ENCODE measurements around the gene APRT. TPM values are rescaled to one million over a fixed set of nuclear protein-coding genes. Genes with fewer than 3 reads are reported as not detected.
A peak's percentile ranks its signal among the peaks of the same experiment; 100 is the strongest.
"Not testable (repeated sequence)": the region's sequence is repeated elsewhere in the genome, so short reads cannot be mapped to it uniquely, and the experiment has no call there.

Gene APRT
- total RNA-seq, 2 donors from 2014 or later = 116 to 139 TPM

GRCh38 chr16:88792078-88792550, 19.6 kb downstream of the APRT start:
- Mint-ChIP-seq H3K9me3 (no peaks in the 10 kb centered on the region), H3K4me3 (peak overlapping the region in 1 of 2 donors; percentile 45), H3K36me3 (ENCODE audit: insufficient read depth in 2 of 2) (no peaks in the 10 kb centered on the region), H3K4me1 (ENCODE audit: low read depth) (peaks cover 40% of the 10 kb centered on the region), H3K27me3 (ENCODE audit: low read depth) (no peaks in the 10 kb centered on the region), H3K27ac (no peak overlapping the region)
- DNase-seq (no peak), ATAC-seq (replicated peaks in 1 of 2) (peak; percentile 6 to 22)

DNA sequence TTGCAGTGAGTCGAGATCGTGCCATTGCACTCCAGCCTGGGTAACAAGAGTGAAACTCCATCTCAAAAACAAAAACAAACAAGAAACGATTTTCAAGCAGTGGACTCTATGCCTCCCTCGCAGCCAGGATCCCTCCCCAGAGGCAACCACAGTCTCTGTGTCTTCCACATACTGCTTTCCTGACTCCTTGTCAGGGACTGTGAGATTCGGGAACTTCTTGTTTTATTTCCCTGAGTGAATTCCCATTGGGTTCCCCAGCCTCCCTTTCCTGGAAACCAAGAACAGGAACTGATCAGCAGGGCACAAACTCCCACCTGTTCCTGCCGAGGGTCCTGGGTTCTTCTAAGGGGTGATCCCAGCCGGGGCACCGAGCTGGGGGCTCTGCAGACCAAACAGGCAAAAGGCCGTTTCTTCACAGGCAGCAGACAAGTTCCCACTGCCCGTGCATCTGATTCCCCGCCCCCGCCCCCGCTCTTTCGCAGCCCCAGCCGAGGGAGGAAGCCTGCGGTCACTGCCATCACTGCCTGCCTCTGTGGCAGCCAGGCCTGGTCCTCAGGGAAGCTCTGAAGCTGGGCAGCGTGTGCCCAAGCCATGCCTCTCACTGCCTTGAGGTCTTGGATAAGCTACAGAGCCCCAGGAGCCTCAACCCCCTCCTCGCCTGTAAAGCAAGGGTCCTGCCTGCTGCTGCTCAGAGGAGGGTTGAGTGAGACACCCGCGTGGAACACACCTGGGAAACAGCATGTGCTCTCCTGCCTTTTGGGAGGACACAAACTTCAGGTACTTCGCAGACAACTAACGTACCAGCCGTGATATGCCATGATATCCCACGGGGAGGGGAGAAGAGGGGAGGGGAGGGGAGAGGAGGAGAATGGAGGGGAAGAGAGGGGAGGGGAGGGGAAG, 21.2 kb downstream of the APRT start:
- ATAC-seq (replicated peaks in 1 of 2) (peak; percentile 82 to 88), DNase-seq (peak; percentile 64 to 69)
- no peaks in the 10 kb centered on the region for H3K27me3 Mint-ChIP-seq (ENCODE audit: low read depth)
- H3K27ac Mint-ChIP-seq = peak overlapping the region; percentile 63
- no peaks in the 10 kb centered on the region for H3K9me3 Mint-ChIP-seq
- peaks cover 40% of the 10 kb centered on the region for H3K4me1 Mint-ChIP-seq (ENCODE audit: low read depth)
- H3K36me3 Mint-ChIP-seq (ENCODE audit: insufficient read depth in 2 of 2) = no peaks in the 10 kb centered on the region
- H3K4me3 Mint-ChIP-seq = peak overlapping the region; percentile 76 to 78

DNA sequence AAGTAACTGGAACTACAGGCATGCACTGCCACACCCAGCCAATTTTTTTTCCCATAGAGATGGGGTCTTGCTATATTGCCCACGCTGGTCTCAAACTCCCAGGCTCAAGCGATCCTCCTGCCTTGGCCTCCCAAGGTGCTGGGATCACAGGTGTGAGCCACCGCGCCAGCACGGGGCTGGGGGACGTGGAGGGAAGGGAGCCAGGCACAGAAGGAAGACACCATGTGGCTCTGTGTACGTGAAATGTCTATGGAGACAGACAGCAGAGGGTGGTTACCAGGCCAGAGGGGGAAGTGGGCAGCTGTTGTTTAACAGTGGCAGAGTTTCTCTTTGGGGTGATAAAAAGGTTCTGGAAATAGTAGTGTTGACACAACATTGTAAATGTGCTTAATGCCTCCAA, 22.1 kb downstream of the APRT start:
- DNase-seq (no peak), ATAC-seq (replicated peaks in 1 of 2) (no peak)
- H3K36me3 Mint-ChIP-seq (ENCODE audit: insufficient read depth in 2 of 2) = no peaks in the 10 kb centered on the region
- no peaks in the 10 kb centered on the region for H3K9me3 Mint-ChIP-seq
- H3K27ac Mint-ChIP-seq = no peak overlapping the region
- peak overlapping the region in 1 of 2 donors; percentile 76 for H3K4me3 Mint-ChIP-seq
- peaks cover 33% of the 10 kb centered on the region for H3K4me1 Mint-ChIP-seq (ENCODE audit: low read depth)
- no peaks in the 10 kb centered on the region for H3K27me3 Mint-ChIP-seq (ENCODE audit: low read depth)

DNA sequence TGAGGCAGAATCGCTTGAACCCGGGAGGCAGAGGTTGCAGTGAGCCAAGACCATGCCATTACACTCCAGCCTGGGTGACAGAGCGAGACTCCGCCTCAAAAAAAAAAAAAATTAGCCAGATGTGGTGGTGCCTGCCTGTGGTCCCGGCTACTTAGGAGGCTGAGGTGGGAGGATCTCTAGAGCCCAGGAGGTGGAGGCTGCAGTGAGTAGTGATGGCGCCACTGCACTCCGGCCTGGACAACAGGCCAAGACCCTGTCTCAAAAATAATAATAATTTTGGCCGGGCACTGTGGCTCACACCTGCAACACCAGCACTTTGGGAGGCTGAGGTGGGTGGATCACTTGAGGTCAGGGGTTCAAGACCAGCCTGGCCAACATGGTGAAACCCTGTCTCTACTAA, 23.0 kb downstream of the APRT start:
- H3K4me1 Mint-ChIP-seq (ENCODE audit: low read depth) = peaks cover 32% of the 10 kb centered on the region
- H3K36me3 Mint-ChIP-seq (ENCODE audit: insufficient read depth in 2 of 2); H3K27me3 Mint-ChIP-seq (ENCODE audit: low read depth); H3K4me3 Mint-ChIP-seq; ATAC-seq (replicated peaks in 1 of 2); DNase-seq; H3K9me3 Mint-ChIP-seq; H3K27ac Mint-ChIP-seq: not testable (repeated sequence)

DNA sequence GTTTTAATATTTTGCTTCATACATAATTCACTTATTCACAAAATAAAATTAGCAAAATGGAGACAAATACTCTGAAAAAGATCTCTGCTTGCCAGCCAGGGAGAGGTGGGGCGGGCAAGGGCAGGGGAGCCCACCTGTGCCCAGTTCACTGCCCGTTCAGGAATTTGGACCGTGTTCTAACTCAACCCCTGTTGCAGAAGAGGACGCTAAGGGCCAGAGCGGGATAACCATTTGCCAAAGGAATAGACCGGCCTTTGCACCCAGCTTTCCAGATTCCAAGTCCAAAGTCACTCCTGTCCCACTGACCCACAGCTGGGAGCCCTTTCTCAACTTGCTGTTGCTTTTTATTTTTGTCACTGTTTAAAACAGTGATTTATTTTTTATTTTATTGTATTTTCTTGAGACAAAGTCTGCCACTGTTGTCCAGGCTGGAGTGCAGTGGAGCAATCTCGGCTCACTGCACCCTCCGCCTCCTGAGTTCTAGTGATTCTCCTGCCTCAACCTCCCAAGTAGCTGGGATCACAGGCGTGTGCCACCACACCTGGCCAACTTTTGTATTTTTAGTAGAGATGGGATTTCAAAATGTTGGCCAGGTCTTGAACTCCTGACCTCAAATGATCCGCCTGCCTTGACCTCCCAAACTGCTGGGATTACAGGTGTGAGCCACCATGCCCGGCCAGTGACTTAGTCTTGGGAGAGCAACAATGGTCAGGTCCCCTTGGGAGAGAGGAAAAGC, 24.0 kb downstream of the APRT start:
- H3K4me1 Mint-ChIP-seq (ENCODE audit: low read depth) = peaks cover 40% of the 10 kb centered on the region
- no peaks in the 10 kb centered on the region for H3K27me3 Mint-ChIP-seq (ENCODE audit: low read depth)
- no peaks in the 10 kb centered on the region for H3K36me3 Mint-ChIP-seq (ENCODE audit: insufficient read depth in 2 of 2)
- DNase-seq (no peak), ATAC-seq (replicated peaks in 1 of 2) (no peak)
- H3K27ac Mint-ChIP-seq = no peak overlapping the region
- H3K4me3 Mint-ChIP-seq = no peak overlapping the region
- H3K9me3 Mint-ChIP-seq = no peaks in the 10 kb centered on the region

DNA sequence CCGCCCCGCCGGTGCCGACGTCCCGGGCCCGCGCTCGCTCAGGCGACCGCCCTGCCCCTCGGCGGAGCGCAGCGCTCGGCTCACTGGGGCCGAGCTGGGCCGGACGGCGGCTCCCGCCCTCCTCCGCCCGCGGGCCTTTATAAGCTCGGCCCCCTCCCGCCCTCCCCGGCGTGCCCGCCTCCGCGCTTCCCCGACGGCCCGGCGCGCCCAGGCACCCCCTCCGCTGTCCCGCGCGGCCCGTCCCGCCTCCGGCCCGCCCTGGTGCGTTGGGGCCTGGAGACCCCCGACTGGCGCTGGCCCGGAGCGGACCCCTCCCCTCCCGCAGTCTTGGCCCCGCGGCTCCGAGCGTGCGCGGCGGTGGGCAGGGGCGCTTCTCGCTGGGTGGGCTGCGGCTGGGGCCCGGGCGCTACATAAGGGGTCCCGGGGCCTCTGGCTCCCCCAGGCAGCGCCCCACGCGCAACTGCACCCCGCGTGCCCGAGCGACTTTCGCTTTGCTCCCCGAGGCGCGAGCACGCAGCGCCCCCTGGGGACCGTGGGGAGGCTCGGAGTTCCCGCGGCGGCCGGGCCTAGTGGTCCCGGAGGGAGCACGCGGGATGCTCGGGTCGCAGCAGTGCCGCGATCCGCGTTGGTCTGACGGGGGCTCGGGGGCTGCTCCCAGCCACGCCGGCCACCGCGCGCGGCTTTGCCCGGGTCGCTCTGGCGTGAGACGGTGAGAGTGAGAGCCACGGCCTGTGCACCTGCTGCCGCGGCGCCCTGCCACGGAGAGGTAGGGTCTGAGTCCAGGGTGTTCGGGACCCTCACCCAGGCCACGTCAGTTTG, 26.4 kb downstream of the APRT start, which contains the start of gene PIEZO1:
Gene PIEZO1, minus strand, starts transcription at position 115 of the 819 bp plus-strand sequence. CDS start 256 bp downstream, outside the sequence.
- ATAC-seq (replicated peaks in 1 of 2) (peak; percentile 20 to 25), DNase-seq (peak; percentile 79 to 88)
- Mint-ChIP-seq H3K27ac (peak within 1 kb of the TSS; percentile 63), H3K27me3 (ENCODE audit: low read depth) (no peaks in the 10 kb centered on the region), H3K4me1 (ENCODE audit: low read depth) (peaks cover 45% of the 10 kb centered on the region), H3K36me3 (ENCODE audit: insufficient read depth in 2 of 2) (no peaks in the 10 kb centered on the region), H3K9me3 (no peaks in the 10 kb centered on the region), H3K4me3 (peak within 1 kb of the TSS; percentile 77 to 80)

DNA sequence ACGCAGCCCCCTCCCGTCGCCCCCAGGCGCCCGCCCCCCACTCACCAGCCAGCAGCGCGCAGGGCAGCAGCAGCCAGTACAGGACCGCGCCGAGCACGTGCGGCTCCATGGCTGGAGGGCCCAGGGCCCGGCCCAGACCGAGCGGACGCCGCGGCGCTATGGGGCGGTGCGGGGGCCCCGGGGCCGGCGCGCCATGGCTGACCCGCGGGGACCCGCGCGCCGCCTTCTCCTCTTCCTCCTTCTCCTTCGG, 26.9 kb downstream of the APRT start:
- ATAC-seq (replicated peaks in 1 of 2) = peak; percentile 6
- no peak overlapping the region for H3K4me3 Mint-ChIP-seq

GRCh38 chr16:88784074-88784855, 27.5 kb downstream of the APRT start:
- Mint-ChIP-seq H3K9me3 (no peaks in the 10 kb centered on the region), H3K27me3 (ENCODE audit: low read depth) (no peaks in the 10 kb centered on the region), H3K4me1 (ENCODE audit: low read depth) (peaks cover 44% of the 10 kb centered on the region), H3K4me3 (peak overlapping the region; percentile 77 to 80), H3K27ac (peak overlapping the region; percentile 63), H3K36me3 (ENCODE audit: insufficient read depth in 2 of 2) (no peaks in the 10 kb centered on the region)
- DNase-seq (peak; percentile 62 to 66), ATAC-seq (replicated peaks in 1 of 2) (peak in 1 of 2 donors; percentile 9)

More for the DNA sequence above, 26.9 kb downstream of the APRT start:
- H3K27me3 Mint-ChIP-seq (ENCODE audit: low read depth) = no peaks in the 10 kb centered on the region
- no peaks in the 10 kb centered on the region for H3K36me3 Mint-ChIP-seq (ENCODE audit: insufficient read depth in 2 of 2)
- no peaks in the 10 kb centered on the region for H3K9me3 Mint-ChIP-seq
- H3K4me1 Mint-ChIP-seq (ENCODE audit: low read depth) = peaks cover 45% of the 10 kb centered on the region
- no peak overlapping the region for H3K27ac Mint-ChIP-seq
- DNase-seq = no peak

DNA sequence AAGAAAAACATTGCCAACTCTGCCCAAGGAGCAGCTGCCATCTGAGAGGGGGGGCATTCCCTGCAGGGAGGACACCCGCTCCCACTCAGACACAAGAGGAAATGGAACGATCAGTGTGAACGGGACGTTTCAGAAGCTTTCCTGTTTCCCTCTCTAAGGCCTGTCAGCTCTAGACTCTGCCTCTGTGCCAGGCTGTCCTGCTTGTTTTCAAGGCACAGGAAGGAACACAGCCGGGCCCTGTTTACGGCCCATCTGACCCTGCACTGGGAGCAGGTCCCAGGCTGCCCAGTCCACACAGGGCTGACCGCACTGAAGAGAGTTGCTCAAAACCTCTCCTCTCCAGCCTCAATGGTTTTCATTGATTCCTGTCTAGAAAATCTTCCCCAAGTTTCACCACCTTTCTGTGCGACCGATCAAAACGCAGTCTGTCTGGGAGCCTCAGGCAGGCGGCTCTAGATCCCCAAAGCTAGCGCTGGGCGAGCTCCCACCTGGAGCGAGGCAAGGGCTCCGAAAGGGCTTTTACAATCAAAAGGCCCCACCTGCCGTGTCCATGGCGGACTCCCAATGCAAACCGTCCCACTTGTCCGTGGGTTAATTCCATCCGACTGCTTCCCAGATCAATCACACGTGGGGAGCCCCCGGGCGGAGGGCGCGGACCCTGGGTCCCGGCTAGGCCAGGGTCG, 28.2 kb downstream of the APRT start:
- Mint-ChIP-seq H3K4me1 (ENCODE audit: low read depth) (peaks cover 44% of the 10 kb centered on the region), H3K27me3 (ENCODE audit: low read depth) (no peaks in the 10 kb centered on the region), H3K27ac (peak overlapping the region; percentile 76), H3K36me3 (ENCODE audit: insufficient read depth in 2 of 2) (no peaks in the 10 kb centered on the region), H3K9me3 (no peaks in the 10 kb centered on the region), H3K4me3 (peak overlapping the region; percentile 77 to 80)
- ATAC-seq (replicated peaks in 1 of 2) (no peak), DNase-seq (no peak)

DNA sequence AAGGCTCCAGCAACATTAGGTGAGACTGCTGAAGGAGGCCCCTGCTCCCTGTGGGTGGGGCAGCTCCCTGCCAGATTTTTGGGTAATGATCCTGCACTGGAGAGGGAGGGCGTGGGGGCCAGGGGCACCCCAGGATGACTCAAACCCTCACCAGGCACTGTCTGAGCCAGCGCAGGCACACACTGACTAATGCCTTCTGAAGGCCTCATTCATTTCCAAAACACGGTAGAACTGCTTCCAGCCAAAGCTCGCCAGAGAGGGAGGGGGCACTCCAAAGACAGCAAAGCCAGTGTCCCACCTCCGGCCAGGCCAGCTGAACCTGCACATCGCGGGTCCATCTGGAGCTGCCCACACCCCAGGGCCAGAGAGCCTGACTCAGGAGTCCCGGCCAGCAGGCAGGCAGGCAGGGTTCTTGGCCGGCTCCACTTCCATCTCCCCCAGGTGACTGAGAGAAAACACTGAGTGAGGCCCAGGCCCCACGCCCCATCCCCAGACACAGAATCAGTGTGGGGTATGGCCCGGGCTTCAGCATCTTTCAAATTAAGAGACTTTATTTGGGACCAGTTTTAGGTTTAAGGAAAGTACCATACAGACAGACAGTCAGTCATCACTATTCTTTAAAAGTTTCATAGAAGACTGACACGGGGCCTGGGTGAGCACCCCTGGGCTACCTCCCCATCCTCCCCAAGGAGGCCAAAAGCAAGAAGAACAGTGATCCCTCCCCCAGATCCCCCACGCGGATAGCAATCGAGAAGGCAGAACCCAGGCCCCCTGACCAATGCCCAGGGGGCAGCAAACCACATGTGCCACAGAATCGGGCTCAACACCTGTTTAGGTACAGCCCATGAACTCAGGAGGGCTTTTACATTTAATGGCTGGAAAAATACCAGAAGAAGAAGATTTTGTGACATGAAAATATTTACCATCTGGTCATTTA, 29.0 kb downstream of the APRT start:
- ATAC-seq (replicated peaks in 1 of 2) = peak; percentile 76 to 80
- H3K4me1 Mint-ChIP-seq (ENCODE audit: low read depth) = peaks cover 50% of the 10 kb centered on the region

More for the DNA sequence above, 29.0 kb downstream of the APRT start:
- Mint-ChIP-seq H3K4me3 (peak overlapping the region; percentile 77 to 80), H3K9me3 (no peaks in the 10 kb centered on the region), H3K27ac (peak overlapping the region; percentile 76), H3K36me3 (ENCODE audit: insufficient read depth in 2 of 2) (no peaks in the 10 kb centered on the region), H3K27me3 (ENCODE audit: low read depth) (no peaks in the 10 kb centered on the region)
- DNase-seq = peak; percentile 85 to 89
